HepG2 (cell line): Measurements from ENCODE around the gene CCDC91. TPM values are rescaled to one million over a fixed set of nuclear protein-coding genes. Genes with fewer than 3 reads are reported as not detected.

Experiments
- ATAC-seq: fragments of 200-7000 bp; cut with Tn5 transposase; 3 replicates; pipeline ENCODE4 v1.9.1; 2020; ENCODE audit warnings: mild to moderate bottlenecking, moderate library complexity
- BruUV-seq: library from RNA; stranded (reverse); fragments of 400-500 nt; replicated peaks from 2 replicates; lab custom pipeline; 2021; lab: Mats Ljungman, UMichigan
- CTCF ChIA-PET: fragments of 300-600 bp; formaldehyde crosslinking; extraction: SDS; loops from one replicate; lab custom pipeline; 2021; ENCODE audit warnings: low total read pairs, inconsistent platforms, low intra/inter-chr PET ratio; lab: Yijun Ruan, JAX
- POLR2A ChIA-PET: fragments of 350-600 bp; sonication (Branson Sonifier 250); formaldehyde crosslinking; loops from one replicate; lab custom pipeline; 2020; ENCODE audit warnings: antibody characterized with exemption, inconsistent platforms; lab: Yijun Ruan, JAX
- DNase-seq: peaks from one replicate; pipeline ENCODE4 v3.0.0-alpha.2; 2015; ENCODE audit warnings: low spot score
- FAIRE-seq: peaks from 3 replicates; lab custom pipeline; 2011; peaks lifted over from hg19 to GRCh38; lab: Jason Lieb, UNC
- H2AFZ ChIP-seq: one replicate; pipeline ENCODE4 v1.6.1; 2011; ENCODE audit warnings: low read length, inconsistent platforms
- H3K27ac ChIP-seq: fragments of 300-600 bp; 3 replicates; pipeline ENCODE4 v1.8.0; 2011; ENCODE audit warnings: mixed run types, mild to moderate bottlenecking, mixed read lengths, low read length, inconsistent platforms; ENCODE audit not compliant: insufficient read depth; ENCODE audit errors: extremely low read length
- H3K27me3 ChIP-seq, 2 experiments: fragments of 200-600 bp in 1 of 2; 2 replicates in 1 of 2; 3 replicates in 1 of 2; pipeline versions ENCODE4 v1.6.0 to v1.8.0; 2011; ENCODE audit warnings: low read length in 2 of 2, mild to moderate bottlenecking in 2 of 2, moderate library complexity in 2 of 2, inconsistent platforms in 1 of 2; ENCODE audit not compliant: insufficient read depth in 2 of 2, control insufficient read depth in 1 of 2
- H3K36me3 ChIP-seq, 2 experiments: fragments of 200-600 bp in 1 of 2; replicated peaks in 1 of 2; 2 replicates in 1 of 2; 3 replicates in 1 of 2; pipeline versions ENCODE4 v1.5.1 to v1.8.0; 2011; ENCODE audit warnings: low read length in 2 of 2, inconsistent platforms in 1 of 2; ENCODE audit not compliant: insufficient read depth in 2 of 2, control insufficient read depth in 1 of 2
- H3K4me1 ChIP-seq: 2 replicates; pipeline ENCODE4 v1.5.1; 2012; ENCODE audit warnings: low read length, inconsistent platforms; ENCODE audit not compliant: insufficient read depth
- H3K4me2 ChIP-seq: 2 replicates; pipeline ENCODE4 v1.6.0; 2011; ENCODE audit warnings: low read depth, low read length, inconsistent platforms
- H3K4me3 ChIP-seq, 3 experiments: fragments of 200-600 bp in 1 of 3; sonication (generic), shearing (Covaris generic) in 1 of 3; replicated peaks in 1 of 3; 2 replicates each; pipeline ENCODE4 v1.5.1; 2011 to 2016; ENCODE audit warnings: low read length in 3 of 3, inconsistent platforms in 2 of 3, low read depth in 2 of 3, mild to moderate bottlenecking in 2 of 3, control low read depth in 1 of 3, mixed read lengths in 1 of 3; ENCODE audit not compliant: insufficient read depth in 1 of 3
- H3K79me2 ChIP-seq: one replicate; pipeline ENCODE4 v1.6.1; 2011; ENCODE audit warnings: low read length, inconsistent platforms; ENCODE audit not compliant: insufficient read depth
- H3K9ac ChIP-seq: 2 replicates; pipeline ENCODE4 v1.6.0; 2011; ENCODE audit warnings: mild to moderate bottlenecking, low read depth, low read length, inconsistent platforms; ENCODE audit not compliant: insufficient read depth
- H3K9me3 ChIP-seq: 2 replicates; pipeline ENCODE4 v1.5.1; 2012; ENCODE audit warnings: mild to moderate bottlenecking, low read length
- H4K20me1 ChIP-seq: 2 replicates; pipeline ENCODE4 v1.6.0; 2011; ENCODE audit warnings: inconsistent platforms, mild to moderate bottlenecking, low read length, moderate library complexity; ENCODE audit not compliant: insufficient read depth
- CEBPB ChIP-seq: IDR thresholded peaks from 2 replicates; pipeline ENCODE4 v1.6.1; 2011; ENCODE audit warnings: low read depth, low read length, improper control_type of control experiment, borderline replicate concordance
- THAP7 ChIP-seq: sonication (generic); formaldehyde crosslinking; IDR thresholded peaks from 2 replicates; pipeline ENCODE4 v1.8.1; 2023; ENCODE audit warnings: mild to moderate bottlenecking, missing genetic modification reagents
- ZNF468 ChIP-seq: sonication (generic); formaldehyde crosslinking; IDR thresholded peaks from 2 replicates; pipeline ENCODE4 v1.8.0; 2022; ENCODE audit warnings: mild to moderate bottlenecking, moderate library complexity, missing genetic modification reagents
- WGBS: methylation state at CpG from one replicate; pipeline ENCODE4 v1.1.6; 2017; ENCODE audit warnings: low lambda C conversion rate; 5-methylcytosine and 5-hydroxymethylcytosine counted together
- in situ Hi-C: cut with HindIII; loops from 2 replicates; pipeline ENCODE4 v1.10.0; 2017; ENCODE audit warnings: low pct_unique_long_range_greater_than_20kb; ENCODE audit not compliant: extremely low pct_ligation_motif_present
- intact Hi-C: fragments of 100-400 bp; cut with micrococcal nuclease; formaldehyde crosslinking; loops from one replicate; pipeline ENCODE4 v1.10.0; 2022; ENCODE audit not compliant: unreplicated experiment
- polyA plus RNA-seq, 8 experiments: library from polyadenylated mRNA; depleted of rRNA in 3 of 8; stranded (reverse) in 7 of 8; unstranded in 1 of 8; fragments of >200 nt; fragmentation: Illumina TruSeq in 4 of 8; extraction: Trizol in 4 of 8; gene quantifications; 2 replicates each; pipeline versions ENCODE4 v1.2.1 to v1.2.3, GENCODE V29; 2011 to 2016; ENCODE audit warnings: low read depth in 4 of 8, missing spikeins in 1 of 8, mixed read lengths in 1 of 8; ENCODE audit not compliant: insufficient read depth in 1 of 8
- total RNA-seq, 5 experiments: library from RNA; depleted of rRNA; stranded (reverse); fragments of >200 nt; fragmentation: Illumina TruSeq; extraction: Trizol; gene quantifications; 2 replicates each; pipeline ENCODE4 v1.2.3, GENCODE V29; 2016; ENCODE audit warnings: low read depth in 1 of 5
- TF ChIP-seq, protein P1 (sequence below): sonication (generic); formaldehyde crosslinking; IDR thresholded peaks from 2 replicates; pipeline ENCODE4 v1.5.1; 2020; ENCODE audit warnings: missing genetic modification reagents, mild to moderate bottlenecking, borderline replicate concordance

The CCDC91 gene
- total and polyA plus RNA-seq, 2 of the 13 experiments (the other 11 are each of a cell fraction or from before 2014, with no cell fraction given) = 9.8 to 15.8 TPM

DNA sequence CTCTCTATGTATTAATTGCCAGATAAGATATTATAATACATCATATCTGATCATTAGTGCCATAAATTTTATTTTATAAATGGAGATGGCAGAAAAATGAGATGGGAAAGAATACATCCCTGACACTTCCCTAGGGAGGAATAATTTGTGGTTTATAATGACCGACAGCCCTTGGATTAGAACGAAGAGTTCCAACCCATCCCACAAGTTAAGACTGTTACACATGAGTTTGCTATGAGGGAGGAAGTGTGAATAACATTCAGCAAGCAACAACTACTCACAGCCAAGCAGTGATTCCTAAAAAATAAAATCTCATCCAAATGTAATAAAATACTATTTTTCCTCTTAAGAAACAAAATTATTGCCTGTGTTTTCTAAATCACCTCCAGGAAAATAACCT, 299.0 kb downstream of the CCDC91 start:
- Histone ChIP-seq H3K79me2 (no peaks in the 10 kb centered on the region), H3K4me2 (no peak overlapping the region), H3K9ac (no peak overlapping the region), H3K9me3 (no peaks in the 10 kb centered on the region), H3K27me3 (no peaks in the 10 kb centered on the region), H3K4me1 (no peaks in the 10 kb centered on the region), H3K4me3 (no peak overlapping the region), H4K20me1 (no peaks in the 10 kb centered on the region), H3K36me3 (no peaks in the 10 kb centered on the region)
- CTCF ChIA-PET = no interaction called here
- ATAC-seq = no peak
- WGBS = 94% methylated on average over 2 of the region's 2 CpGs
- no peak for FAIRE-seq
- BruUV-seq = no TSS peak
- in situ Hi-C loops = no loop called here
- POLR2A ChIA-PET = no interaction called here
- no peak for DNase-seq
- intact Hi-C loops = loop anchor here (10.0 kb wide), 1 partner anchor 64 kb away; no protein-coding TSS in a partner anchor
- no peak for TF ChIP-seq ZNF468
- no peak for TF ChIP-seq THAP7 (CRISPR knock-in tag)
- TF ChIP-seq, all 625 proteins: peak for 0
- no peak overlapping the region for H2AFZ ChIP-seq
- no peak overlapping the region for H3K27ac ChIP-seq

DNA sequence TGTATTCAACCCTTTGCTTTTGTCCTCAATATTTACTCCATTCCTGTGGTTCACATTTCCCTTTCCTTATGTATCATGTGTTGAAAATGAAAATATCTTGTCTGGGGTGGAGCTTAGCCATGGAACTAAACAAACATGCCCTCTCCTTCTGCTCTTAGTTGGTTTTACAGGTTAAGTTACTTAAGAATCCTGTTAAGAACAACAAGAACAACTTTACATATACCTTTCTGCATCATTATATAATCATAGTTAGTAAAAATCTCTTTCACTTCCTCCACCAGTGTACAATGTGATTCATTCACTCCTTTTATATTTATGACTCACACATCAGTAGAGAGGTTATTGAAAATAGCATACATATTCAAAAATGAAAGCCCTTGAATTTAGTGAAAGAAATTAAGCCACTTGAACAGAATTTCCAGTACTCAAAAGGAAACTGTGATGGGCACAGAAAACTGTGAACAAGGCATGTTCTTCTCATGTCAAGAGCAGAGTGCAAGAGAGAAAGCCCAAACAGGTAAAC, 307.7 kb downstream of the CCDC91 start:
- no peaks in the 10 kb centered on the region for H4K20me1 ChIP-seq
- ATAC-seq = no peak
- H3K27ac ChIP-seq = no peak overlapping the region
- H3K4me2 ChIP-seq = no peak overlapping the region
- no TSS peak for BruUV-seq
- no peaks in the 10 kb centered on the region for H3K79me2 ChIP-seq
- intact Hi-C loops = no loop called here
- no peak for TF ChIP-seq CEBPB
- TF ChIP-seq, protein P1, sequence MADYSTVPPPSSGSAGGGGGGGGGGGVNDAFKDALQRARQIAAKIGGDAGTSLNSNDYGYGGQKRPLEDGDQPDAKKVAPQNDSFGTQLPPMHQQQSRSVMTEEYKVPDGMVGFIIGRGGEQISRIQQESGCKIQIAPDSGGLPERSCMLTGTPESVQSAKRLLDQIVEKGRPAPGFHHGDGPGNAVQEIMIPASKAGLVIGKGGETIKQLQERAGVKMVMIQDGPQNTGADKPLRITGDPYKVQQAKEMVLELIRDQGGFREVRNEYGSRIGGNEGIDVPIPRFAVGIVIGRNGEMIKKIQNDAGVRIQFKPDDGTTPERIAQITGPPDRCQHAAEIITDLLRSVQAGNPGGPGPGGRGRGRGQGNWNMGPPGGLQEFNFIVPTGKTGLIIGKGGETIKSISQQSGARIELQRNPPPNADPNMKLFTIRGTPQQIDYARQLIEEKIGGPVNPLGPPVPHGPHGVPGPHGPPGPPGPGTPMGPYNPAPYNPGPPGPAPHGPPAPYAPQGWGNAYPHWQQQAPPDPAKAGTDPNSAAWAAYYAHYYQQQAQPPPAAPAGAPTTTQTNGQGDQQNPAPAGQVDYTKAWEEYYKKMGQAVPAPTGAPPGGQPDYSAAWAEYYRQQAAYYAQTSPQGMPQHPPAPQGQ (CRISPR knock-in tag) = no peak
- no peak overlapping the region for H2AFZ ChIP-seq
- no peak overlapping the region for H3K9ac ChIP-seq
- H3K4me3 ChIP-seq = no peak overlapping the region
- POLR2A ChIA-PET = no interaction called here
- H3K4me1 ChIP-seq = no peaks in the 10 kb centered on the region
- no peaks in the 10 kb centered on the region for H3K27me3 ChIP-seq
- FAIRE-seq = no peak
- no peaks in the 10 kb centered on the region for H3K36me3 ChIP-seq
- no peaks in the 10 kb centered on the region for H3K9me3 ChIP-seq
- in situ Hi-C loops = no loop called here
- DNase-seq = no peak
- CTCF ChIA-PET = no interaction called here
